B cell (primary cell): ENCODE results near the gene SMARCA4.

Experiments
- CTCF ChIP-seq: fragments of 200-600 bp; IDR thresholded peaks from one replicate; pipeline ENCODE4 v1.8.0; 2022; ENCODE audit warnings: antibody characterized with exemption, mild to moderate bottlenecking
- EZH2 ChIP-seq: IDR thresholded peaks from 2 replicates; pipeline ENCODE4 v1.6.1; 2012; ENCODE audit warnings: borderline replicate concordance, low read depth, mild to moderate bottlenecking, moderate library complexity, low read length; ENCODE audit not compliant: insufficient read depth, poor library complexity, severe bottlenecking

- TF ChIP-seq CTCF (no peak), EZH2 (no peak)
These were observed 129.6 kb downstream of the SMARCA4 start for GRCh38 chr19:11090264-11090996.
